ENCODE measurements around the gene MRPS5. TPM values are rescaled to one million over a fixed set of nuclear protein-coding genes. Genes with fewer than 3 reads are reported as not detected.

Gene MRPS5
- total RNA-seq, 1 experiment from 2014 or later: 107 TPM

DNA sequence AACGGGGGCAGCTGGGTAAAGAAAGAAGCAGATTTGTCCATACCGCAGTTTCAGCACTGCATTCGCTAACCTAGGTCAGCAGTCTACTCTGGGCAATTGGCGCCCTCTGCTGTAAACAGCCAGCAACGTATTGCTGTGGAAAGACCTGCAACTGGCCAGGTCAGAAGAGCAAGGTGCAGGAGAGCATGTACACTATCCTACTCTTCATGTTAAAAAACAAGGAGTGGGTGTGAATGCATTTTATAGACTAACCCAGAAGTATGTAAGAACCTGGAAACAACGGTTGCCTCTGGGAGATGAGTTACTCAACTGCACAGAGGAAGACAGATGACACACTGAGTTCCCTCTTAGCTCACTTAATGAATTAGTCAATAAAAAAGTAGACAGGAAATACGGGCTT is 6.2 kb downstream of the MRPS5 start:
- peaks cover 43% of the 10 kb centered on the region for H3K79me2 ChIP-seq (ENCODE audit: low read length)
- peak; percentile 72 for DNase-seq
- BruUV-seq (replicated peaks): no TSS peak

DNA sequence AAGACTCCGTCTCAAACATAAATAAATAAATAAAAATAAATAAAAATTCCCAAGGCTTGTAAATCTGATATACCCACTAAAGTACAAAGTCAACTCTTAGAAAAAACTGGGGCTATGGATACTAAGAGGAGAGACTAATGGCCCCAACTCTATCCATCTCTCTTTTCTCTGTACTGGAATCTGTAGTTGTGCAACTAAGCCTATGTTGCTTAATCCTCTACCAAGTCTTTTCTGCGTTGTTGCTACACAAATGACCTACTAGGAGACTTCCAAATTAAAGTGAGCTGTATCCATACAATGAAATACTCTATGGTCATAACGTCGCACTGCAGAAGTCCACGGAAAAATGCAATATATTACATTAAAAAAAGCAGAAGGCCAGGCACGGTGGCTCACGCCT is 8.1 kb downstream of the MRPS5 start:
- Histone ChIP-seq H3F3A (ENCODE audit: low read length, unreplicated experiment) (no peaks in the 10 kb centered on the region), H3K4me3 (ENCODE audit: low read length) (no peak overlapping the region), H3K27me3 (ENCODE audit: low read length) (no peaks in the 10 kb centered on the region), H2AFZ (ENCODE audit: low read length) (no peak overlapping the region), H3K9me3 (ENCODE audit: low read length) (no peaks in the 10 kb centered on the region), H3K27ac (ENCODE audit: low read length) (no peak overlapping the region), H3K4me1 (ENCODE audit: insufficient read depth, low read length) (0 out of 2 replicates have a peak, but pooled peaks cover 1% of the 10 kb centered on the region), H3K4me2 (ENCODE audit: low read length) (no peak overlapping the region), H3K9me2 (replicated peaks; ENCODE audit: low read length) (no peaks in the 10 kb centered on the region), H3K9ac (ENCODE audit: low read length) (no peak overlapping the region), H3K36me3 (ENCODE audit: low read depth, low read length) (peaks cover 56% of the 10 kb centered on the region), H3K79me2 (ENCODE audit: low read length) (peaks cover 24% of the 10 kb centered on the region), H4K20me1 (ENCODE audit: low read length) (peaks cover 3% of the 10 kb centered on the region; the same call in 1 of the 2 replicates)
- no peak for DNase-seq
- no TSS peak for BruUV-seq (replicated peaks)
- no peak for ATAC-seq
- TF ChIP-seq, protein P1, sequence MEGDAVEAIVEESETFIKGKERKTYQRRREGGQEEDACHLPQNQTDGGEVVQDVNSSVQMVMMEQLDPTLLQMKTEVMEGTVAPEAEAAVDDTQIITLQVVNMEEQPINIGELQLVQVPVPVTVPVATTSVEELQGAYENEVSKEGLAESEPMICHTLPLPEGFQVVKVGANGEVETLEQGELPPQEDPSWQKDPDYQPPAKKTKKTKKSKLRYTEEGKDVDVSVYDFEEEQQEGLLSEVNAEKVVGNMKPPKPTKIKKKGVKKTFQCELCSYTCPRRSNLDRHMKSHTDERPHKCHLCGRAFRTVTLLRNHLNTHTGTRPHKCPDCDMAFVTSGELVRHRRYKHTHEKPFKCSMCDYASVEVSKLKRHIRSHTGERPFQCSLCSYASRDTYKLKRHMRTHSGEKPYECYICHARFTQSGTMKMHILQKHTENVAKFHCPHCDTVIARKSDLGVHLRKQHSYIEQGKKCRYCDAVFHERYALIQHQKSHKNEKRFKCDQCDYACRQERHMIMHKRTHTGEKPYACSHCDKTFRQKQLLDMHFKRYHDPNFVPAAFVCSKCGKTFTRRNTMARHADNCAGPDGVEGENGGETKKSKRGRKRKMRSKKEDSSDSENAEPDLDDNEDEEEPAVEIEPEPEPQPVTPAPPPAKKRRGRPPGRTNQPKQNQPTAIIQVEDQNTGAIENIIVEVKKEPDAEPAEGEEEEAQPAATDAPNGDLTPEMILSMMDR (conservative IDR thresholded peaks at IDR 0.05; ENCODE audit: low read depth, low read length): no peak
- TF ChIP-seq EZH2 (IDR thresholded peaks at IDR 0.05; ENCODE audit: low read length, unreplicated experiment) (no peak), EZH2phosphoT487 (IDR thresholded peaks at IDR 0.05; ENCODE audit: borderline replicate concordance, low read length) (no peak)
- POLR2A ChIA-PET (ENCODE audit: unreplicated experiment): no interaction called here
- intact Hi-C loops (cut with micrococcal nuclease): no loop called here
- CTCF ChIA-PET: no interaction called here

More for the DNA sequence above, 6.2 kb downstream of the MRPS5 start:
- H3K9me3 ChIP-seq (ENCODE audit: low read length): no peaks in the 10 kb centered on the region
- peak; percentile 99 for ATAC-seq
- peaks cover 19% of the 10 kb centered on the region for H3K4me1 ChIP-seq (ENCODE audit: insufficient read depth, low read length)
- no peaks in the 10 kb centered on the region for H3F3A ChIP-seq (ENCODE audit: low read length, unreplicated experiment)
- H3K27me3 ChIP-seq (ENCODE audit: low read length): no peaks in the 10 kb centered on the region
- H3K27ac ChIP-seq (ENCODE audit: low read length): no peak overlapping the region
- no peaks in the 10 kb centered on the region for H3K9me2 ChIP-seq (replicated peaks; ENCODE audit: low read length)
- CTCF ChIA-PET: interaction anchor here (0.7 to 1.0 kb wide), 5 partner anchors 36 to 259 kb away, joined by 4 to 8 read pairs (median 6); no protein-coding TSS in a partner anchor
- no peak overlapping the region for H3K9ac ChIP-seq (ENCODE audit: low read length)
- POLR2A ChIA-PET (ENCODE audit: unreplicated experiment): interaction anchor here (0.7 kb wide), 1 partner anchor 147 kb away, joined by 6 read pairs; no protein-coding TSS in a partner anchor
- peaks cover 11% of the 10 kb centered on the region; the same call in 1 of the 2 replicates for H4K20me1 ChIP-seq (ENCODE audit: low read length)
- no peak overlapping the region for H3K4me3 ChIP-seq (ENCODE audit: low read length)
- H2AFZ ChIP-seq (ENCODE audit: low read length): no peak overlapping the region
- no peak overlapping the region for H3K4me2 ChIP-seq (ENCODE audit: low read length)
- TF ChIP-seq, protein P1 (conservative IDR thresholded peaks at IDR 0.05; ENCODE audit: low read depth, low read length): peak; percentile 85
- TF ChIP-seq EZH2phosphoT487 (IDR thresholded peaks at IDR 0.05; ENCODE audit: borderline replicate concordance, low read length) (no peak), EZH2 (IDR thresholded peaks at IDR 0.05; ENCODE audit: low read length, unreplicated experiment) (no peak)
- H3K36me3 ChIP-seq (ENCODE audit: low read depth, low read length): peaks cover 43% of the 10 kb centered on the region
- intact Hi-C loops (cut with micrococcal nuclease): loop anchor here (1.0 to 2.0 kb wide), 2 partner anchors 39 to 93 kb away; no protein-coding TSS in a partner anchor

DNA sequence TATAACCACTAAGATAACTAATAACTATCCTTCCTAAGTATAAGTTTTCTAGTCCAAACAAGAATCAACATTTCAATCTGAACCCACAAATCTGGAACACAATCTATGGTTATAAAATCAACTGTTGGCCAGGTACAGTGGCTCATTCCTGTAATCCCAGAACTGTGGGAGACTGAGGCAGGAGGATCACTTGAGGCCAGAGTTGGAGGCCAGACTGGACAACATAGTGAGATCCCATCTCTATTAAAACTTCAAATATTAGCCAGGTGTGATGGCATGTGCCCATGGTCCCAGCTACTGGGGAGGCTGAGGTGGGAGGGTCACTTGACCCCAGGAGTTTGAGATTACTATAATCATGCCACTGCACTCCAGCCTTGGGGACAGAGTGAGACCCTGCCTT is 11.2 kb downstream of the MRPS5 start:
- Histone ChIP-seq H3K27me3 (ENCODE audit: low read length) (no peaks in the 10 kb centered on the region), H3K79me2 (ENCODE audit: low read length) (0 out of 2 replicates have a peak, but pooled peaks cover 5% of the 10 kb centered on the region), H3K9me2 (replicated peaks; ENCODE audit: low read length) (no peaks in the 10 kb centered on the region), H3K27ac (ENCODE audit: low read length) (no peak overlapping the region), H3K4me1 (ENCODE audit: insufficient read depth, low read length) (no peaks in the 10 kb centered on the region), H3K4me2 (ENCODE audit: low read length) (no peak overlapping the region), H3F3A (ENCODE audit: low read length, unreplicated experiment) (no peaks in the 10 kb centered on the region), H3K36me3 (ENCODE audit: low read depth, low read length) (peaks cover 67% of the 10 kb centered on the region), H4K20me1 (ENCODE audit: low read length) (no peaks in the 10 kb centered on the region), H3K9me3 (ENCODE audit: low read length) (no peaks in the 10 kb centered on the region), H3K9ac (ENCODE audit: low read length) (no peak overlapping the region), H2AFZ (ENCODE audit: low read length) (no peak overlapping the region), H3K4me3 (ENCODE audit: low read length) (no peak overlapping the region)
- DNase-seq (no peak), ATAC-seq (no peak)
- BruUV-seq (replicated peaks): no TSS peak
- TF ChIP-seq, protein P1 (conservative IDR thresholded peaks at IDR 0.05; ENCODE audit: low read depth, low read length): no peak
- TF ChIP-seq EZH2 (IDR thresholded peaks at IDR 0.05; ENCODE audit: low read length, unreplicated experiment) (no peak), EZH2phosphoT487 (IDR thresholded peaks at IDR 0.05; ENCODE audit: borderline replicate concordance, low read length) (no peak)
- intact Hi-C loops (cut with micrococcal nuclease): no loop called here
- ChIA-PET CTCF (no interaction called here), POLR2A (ENCODE audit: unreplicated experiment) (no interaction called here)
